NCI-H2107 treated with DMSO at 0.1 percent for 48 hours (cell line): ENCODE data around the gene SULT6B1.
"Not testable (repeated sequence)": the region's sequence is repeated elsewhere in the genome, so short reads cannot be mapped to it uniquely, and the experiment has no call there.

Experiments
- DNase-seq: peaks from one replicate; lab custom pipeline; 2025; ENCODE audit not compliant: unreplicated experiment; lab: John Stamatoyannopoulos, UW

The SULT6B1 gene

GRCh38 chr2:37196320-37197195 is 8.1 kb upstream of the SULT6B1 start, which contains the start of gene CEBPZOS:
CEBPZOS (plus strand) TSS chr2:37196496; CDS start chr2:37199705, 3,209 bp downstream.
- peak; percentile 44 for DNase-seq

GRCh38 chr2:37195862-37196319 is 7.4 kb upstream of the SULT6B1 start:
- not testable (repeated sequence) for DNase-seq

DNA sequence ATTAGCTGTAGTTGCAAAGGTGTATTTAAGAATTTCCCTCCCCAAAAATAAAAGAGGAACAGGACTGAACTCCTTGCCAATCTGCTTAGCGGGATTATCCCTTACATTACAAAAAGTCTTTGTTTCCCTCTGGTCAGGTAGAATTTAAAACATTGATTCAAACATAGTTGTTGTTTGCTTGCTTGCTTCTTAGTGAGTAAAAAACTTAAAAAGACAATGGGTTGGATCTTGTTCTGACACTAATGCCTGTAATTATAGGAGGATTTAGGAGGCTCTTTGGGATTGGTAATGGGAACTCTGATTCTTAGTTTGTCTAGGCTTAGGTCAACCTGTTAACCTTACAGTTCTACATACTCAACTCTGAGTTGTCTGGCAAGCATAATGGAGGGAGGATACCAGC is 4.1 kb upstream of the SULT6B1 start:
- no peak for DNase-seq

GRCh38 chr2:37191747-37192146 is 3.3 kb upstream of the SULT6B1 start:
- DNase-seq, result no peak

DNA sequence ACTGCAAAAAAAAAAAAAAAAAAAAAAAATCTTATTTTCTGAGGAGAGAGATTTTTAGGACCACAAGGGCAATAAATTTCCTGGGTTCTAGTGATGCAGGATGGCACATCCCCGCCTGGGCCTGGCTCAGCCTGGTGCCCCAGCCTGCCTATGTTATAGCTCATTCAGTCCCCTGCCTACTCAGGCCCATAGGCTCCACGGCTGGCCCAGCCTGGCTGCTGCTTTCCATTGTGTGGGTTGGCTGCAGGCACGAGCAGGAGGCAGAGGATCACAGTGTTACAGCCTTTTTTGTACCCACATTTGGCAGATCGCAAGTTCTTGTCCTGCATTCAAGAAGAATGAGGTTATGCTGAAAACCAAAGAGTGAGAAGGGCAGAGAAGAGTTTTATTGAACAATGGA is 2.8 kb upstream of the SULT6B1 start:
- DNase-seq, result no peak

GRCh38 chr2:37190290-37190689 is 1.8 kb upstream of the SULT6B1 start:
- no peak for DNase-seq

GRCh38 chr2:37189452-37190153 is 1.1 kb upstream of the SULT6B1 start:
- DNase-seq, result no peak

DNA sequence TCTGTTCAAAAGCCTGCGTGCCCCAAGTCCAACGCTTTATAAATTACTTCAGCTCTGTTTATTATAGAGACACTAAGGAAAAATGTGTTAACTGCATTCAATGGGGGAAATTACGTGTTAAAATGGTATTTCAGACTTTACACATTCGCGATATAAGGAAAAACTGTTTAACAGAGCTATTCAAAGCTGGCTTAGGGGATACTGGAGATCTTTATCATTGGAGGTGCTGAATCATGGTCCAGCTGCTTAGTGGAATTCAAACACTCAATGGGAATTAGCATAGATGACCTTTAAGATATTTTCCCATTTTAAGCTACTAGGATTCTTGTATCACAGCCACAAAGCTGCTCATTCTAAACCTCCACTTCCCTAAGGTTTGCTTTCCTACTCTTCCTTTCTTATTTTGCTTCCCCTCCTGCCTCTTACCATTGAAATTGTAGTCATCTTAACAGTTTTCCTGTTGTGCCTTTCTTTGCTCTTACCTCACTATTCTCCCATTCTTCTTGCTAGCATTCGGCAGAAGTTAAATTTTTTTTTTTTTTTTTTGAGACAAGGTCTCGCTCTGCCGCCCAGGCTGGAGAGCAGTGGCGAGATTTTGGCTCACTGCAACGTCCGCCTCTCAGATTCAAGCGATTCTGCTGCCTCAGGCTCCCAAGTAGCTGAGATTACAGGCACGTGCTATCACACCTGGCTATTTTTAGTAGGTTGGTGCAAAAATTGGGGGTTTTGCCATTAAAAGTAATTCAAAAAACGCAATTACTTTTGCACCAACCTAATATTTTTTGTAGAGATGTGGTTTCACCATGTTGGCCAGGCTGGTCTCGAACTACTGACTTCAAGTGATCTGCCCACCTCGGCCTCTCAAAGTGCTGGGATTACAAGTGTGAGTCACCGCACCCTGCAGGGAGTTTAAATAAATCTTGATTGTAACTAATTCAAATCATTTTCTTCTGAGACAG is 6.5 kb downstream of the SULT6B1 start:
- DNase-seq, result no peak

- DNase-seq, result no peak
These were observed 7.8 kb downstream of the SULT6B1 start for GRCh38 chr2:37180640-37181039.

DNA sequence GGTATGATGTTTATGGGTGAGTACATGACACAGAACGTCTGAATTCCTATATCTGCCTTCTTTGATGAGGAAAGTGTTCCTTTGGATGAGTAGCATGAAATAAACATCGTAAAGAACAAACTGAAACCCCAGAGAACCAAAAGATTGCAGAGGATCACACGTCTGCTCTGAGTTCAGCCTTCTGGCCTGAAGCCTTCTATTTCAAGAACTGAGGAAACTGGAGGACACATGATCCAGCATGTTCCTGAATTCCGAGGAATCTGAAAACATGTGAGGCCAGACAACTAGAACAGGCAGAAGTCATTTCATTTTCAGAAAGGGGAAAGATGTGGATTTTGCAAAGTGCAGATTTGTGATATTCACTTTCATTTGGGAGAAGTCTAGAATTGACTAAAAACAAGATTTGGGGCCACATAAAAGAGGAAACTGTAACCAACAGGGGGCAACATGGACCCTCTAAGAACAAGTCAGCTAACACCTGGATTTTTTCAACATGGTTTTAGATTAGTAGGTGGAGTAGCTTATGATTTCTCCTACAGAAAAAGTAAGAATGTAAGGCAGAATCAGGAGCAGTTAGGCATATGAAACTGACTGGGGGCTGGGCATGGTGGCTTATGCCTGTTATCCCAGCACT is 8.3 kb downstream of the SULT6B1 start:
- no peak for DNase-seq

GRCh38 chr2:37173741-37174140 is 14.7 kb downstream of the SULT6B1 start:
- no peak for DNase-seq

DNA sequence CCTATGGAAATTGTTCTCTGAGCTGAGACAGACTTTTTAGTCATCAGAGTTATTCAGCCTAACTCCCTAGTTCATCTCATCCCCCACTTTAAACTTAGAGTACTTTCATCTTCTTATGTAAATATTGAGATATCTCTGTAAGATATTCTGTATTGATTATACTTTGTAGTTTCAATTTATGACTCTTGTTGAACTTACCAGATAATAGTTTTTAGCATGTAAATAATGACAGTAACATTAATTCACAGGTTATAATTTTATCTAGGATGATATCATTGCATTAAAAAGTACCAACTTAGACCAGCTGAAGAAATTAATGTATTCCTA is 16.9 kb downstream of the SULT6B1 start:
- DNase-seq, result no peak

DNA sequence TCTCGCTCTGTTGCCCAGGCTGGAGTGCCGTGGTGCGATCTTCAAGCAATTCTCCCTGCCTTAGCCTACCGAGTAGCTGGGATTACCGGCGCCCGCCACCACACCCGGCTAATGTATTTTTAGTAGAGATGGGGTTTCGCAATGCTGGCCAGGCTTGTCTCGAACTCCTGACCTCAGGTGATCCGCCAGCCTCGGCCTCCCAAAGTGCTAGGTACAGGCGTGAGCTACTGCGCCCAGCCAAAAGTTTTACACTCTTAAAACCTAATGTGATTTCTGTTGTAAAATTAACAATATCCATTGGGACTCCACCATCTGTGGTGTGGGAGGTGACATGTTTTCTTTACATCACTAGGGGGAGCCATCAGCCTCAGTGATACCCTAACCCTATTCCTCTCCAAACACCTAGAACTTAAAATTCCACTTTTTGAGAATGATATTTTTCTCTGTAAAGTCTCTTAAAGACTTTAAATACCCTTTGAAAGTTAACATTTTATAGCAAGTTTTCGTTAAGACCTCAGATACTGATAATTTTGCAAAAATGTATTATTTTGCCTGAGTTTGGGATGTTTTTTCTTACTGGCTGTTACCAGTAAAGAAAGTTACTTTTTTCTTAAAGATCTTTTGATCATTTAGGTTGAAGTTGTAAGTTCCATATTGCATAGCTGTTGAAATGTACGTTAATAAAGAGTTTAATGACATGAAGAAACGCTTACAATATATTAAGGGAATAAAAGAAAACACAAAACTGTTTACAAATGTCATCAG is 20.1 kb downstream of the SULT6B1 start:
- DNase-seq, result peak; percentile 20

GRCh38 chr2:37167636-37168180 is 20.8 kb downstream of the SULT6B1 start:
- DNase-seq, result no peak

- DNase-seq, result no peak
These were observed 23.7 kb downstream of the SULT6B1 start for GRCh38 chr2:37164757-37165156.

DNA sequence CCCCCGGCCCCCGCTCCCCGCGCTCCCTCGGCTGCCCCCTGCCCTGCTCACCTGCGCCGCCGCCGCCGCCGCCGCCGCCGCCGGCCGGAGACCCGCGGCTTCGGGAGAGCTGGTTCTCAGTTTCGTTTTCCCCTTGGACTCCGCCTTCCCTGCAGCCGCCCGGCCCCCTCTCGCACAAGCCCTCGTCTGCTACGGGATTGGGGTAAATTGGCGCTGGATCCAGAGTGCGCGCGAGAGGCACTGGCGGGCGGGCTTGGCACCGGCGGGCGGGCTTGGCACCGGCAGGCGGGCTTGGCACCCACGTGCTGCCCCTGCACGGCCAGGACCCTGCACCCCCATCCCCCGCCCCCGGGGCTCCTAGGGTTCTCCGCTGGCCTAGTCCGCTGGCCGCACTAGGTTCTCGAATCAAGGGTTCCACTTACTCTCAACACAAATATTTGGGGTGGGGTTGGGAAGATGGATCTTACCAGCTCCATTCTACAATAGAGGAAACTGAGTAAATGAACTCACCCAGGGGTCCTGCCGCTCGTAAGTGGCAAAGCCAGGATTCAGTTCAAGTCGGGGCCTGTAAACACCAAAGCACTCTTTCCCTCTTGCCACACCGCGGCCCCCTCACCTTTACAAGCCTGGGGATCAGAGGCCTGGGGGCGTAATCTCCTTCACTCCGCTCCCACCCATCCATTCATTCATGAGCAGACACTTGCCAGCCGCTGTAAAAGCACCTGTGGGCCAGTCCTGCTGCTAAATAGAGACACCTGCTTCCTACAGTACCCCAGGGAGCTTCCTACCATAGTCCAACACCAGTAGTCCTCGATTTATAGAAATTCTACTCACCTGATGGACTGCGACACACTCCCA is 31.4 kb downstream of the SULT6B1 start, which contains the start of gene EIF2AK2:
Gene EIF2AK2, minus strand, starts transcription at position 124 of the 858 bp plus-strand sequence. CDS start 9,174 bp downstream, outside the sequence.
- DNase-seq, result peak; percentile 83

GRCh38 chr2:37156071-37156856 is 32.2 kb downstream of the SULT6B1 start:
- peak; percentile 21 for DNase-seq

DNA sequence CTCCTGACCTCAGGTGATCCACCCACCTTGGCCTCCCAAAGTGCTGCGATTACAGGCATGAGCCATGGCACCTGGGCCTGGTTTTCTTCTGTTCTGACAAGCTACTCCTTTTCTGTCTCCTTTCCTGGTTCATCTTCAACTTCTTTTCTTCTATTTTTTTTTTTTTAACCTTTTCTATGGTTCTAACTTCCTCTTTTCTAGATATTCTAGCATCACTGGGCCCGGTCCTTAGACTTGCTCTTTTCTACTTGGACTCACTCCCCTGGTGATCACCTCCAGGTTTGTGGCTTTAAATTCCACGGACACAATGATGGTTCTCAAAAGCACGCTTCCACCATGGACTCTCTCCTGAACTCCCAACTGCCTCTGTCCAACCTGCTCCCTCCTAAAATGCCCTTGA is 33.7 kb downstream of the SULT6B1 start:
- DNase-seq, result no peak
